WTC11 (cell line): ENCODE measurements around the gene RSPH9. TPM values are rescaled to one million over a fixed set of nuclear protein-coding genes. Genes with fewer than 3 reads are reported as not detected.

Experiments used
- ATF2 ChIP-seq: sonication (generic); formaldehyde crosslinking; IDR thresholded peaks from 2 replicates; pipeline ENCODE4 v1.8.1; 2022; ENCODE audit warnings: low read depth, missing genetic modification reagents, borderline replicate concordance
- ATF6 ChIP-seq: sonication (generic); formaldehyde crosslinking; IDR thresholded peaks from 2 replicates; pipeline ENCODE4 v1.8.1; 2023; ENCODE audit warnings: mild to moderate bottlenecking, missing genetic modification reagents
- CBFB ChIP-seq: sonication (generic); formaldehyde crosslinking; IDR thresholded peaks from 2 replicates; pipeline ENCODE4 v1.8.1; 2022; ENCODE audit warnings: mild to moderate bottlenecking, low read depth, missing genetic modification reagents
- CREB1 ChIP-seq: sonication (generic); formaldehyde crosslinking; IDR thresholded peaks from 2 replicates; pipeline ENCODE4 v1.8.0; 2023; ENCODE audit warnings: mild to moderate bottlenecking, missing genetic modification reagents
- CREM ChIP-seq: sonication (generic); formaldehyde crosslinking; IDR thresholded peaks from 2 replicates; pipeline ENCODE4 v1.8.1; 2022; ENCODE audit warnings: mild to moderate bottlenecking, missing genetic modification reagents, moderate library complexity
- E2F5 ChIP-seq: sonication (generic); formaldehyde crosslinking; IDR thresholded peaks from 2 replicates; pipeline ENCODE4 v1.8.1; 2022; ENCODE audit warnings: mild to moderate bottlenecking, moderate library complexity, missing genetic modification reagents
- ELF4 ChIP-seq: sonication (generic); formaldehyde crosslinking; IDR thresholded peaks from 2 replicates; pipeline ENCODE4 v1.8.1; 2022; ENCODE audit warnings: low read depth, mild to moderate bottlenecking, moderate library complexity, missing genetic modification reagents
- EMX1 ChIP-seq: fragments of 250-450 bp; sonication (Bioruptor Pico); IDR thresholded peaks from 2 replicates; pipeline ENCODE4 v1.8.0; 2021; ENCODE audit warnings: mild to moderate bottlenecking
- ESRRA ChIP-seq: sonication (generic); formaldehyde crosslinking; IDR thresholded peaks from 2 replicates; pipeline ENCODE4 v1.8.1; 2022; ENCODE audit warnings: mild to moderate bottlenecking, missing genetic modification reagents, borderline replicate concordance
- FOXJ3 ChIP-seq: sonication (generic); formaldehyde crosslinking; IDR thresholded peaks from 2 replicates; pipeline ENCODE4 v1.9.0; 2021; ENCODE audit warnings: missing genetic modification reagents, mild to moderate bottlenecking, borderline replicate concordance
- FOXP1 ChIP-seq: sonication (generic); formaldehyde crosslinking; IDR thresholded peaks from 2 replicates; pipeline ENCODE4 v1.8.0; 2022; ENCODE audit warnings: missing genetic modification reagents, mild to moderate bottlenecking, moderate library complexity, borderline replicate concordance
- GABPB1 ChIP-seq: sonication (generic); formaldehyde crosslinking; IDR thresholded peaks from 2 replicates; pipeline ENCODE4 v1.8.1; 2023; ENCODE audit warnings: mild to moderate bottlenecking, missing genetic modification reagents
- HMGXB4 ChIP-seq: sonication (generic); formaldehyde crosslinking; IDR thresholded peaks from 2 replicates; pipeline ENCODE4 v1.8.1; 2023; ENCODE audit warnings: mild to moderate bottlenecking, moderate library complexity, missing genetic modification reagents
- JUN ChIP-seq: sonication (generic); formaldehyde crosslinking; IDR thresholded peaks from 2 replicates; pipeline ENCODE4 v1.8.0; 2023; ENCODE audit warnings: mild to moderate bottlenecking, missing genetic modification reagents
- KAT7 ChIP-seq: sonication (generic); formaldehyde crosslinking; IDR thresholded peaks from 2 replicates; pipeline ENCODE4 v1.8.1; 2023; ENCODE audit warnings: missing genetic modification reagents, mild to moderate bottlenecking, borderline replicate concordance
- MAX ChIP-seq: sonication (generic); formaldehyde crosslinking; IDR thresholded peaks from 2 replicates; pipeline ENCODE4 v1.8.0; 2022; ENCODE audit warnings: mild to moderate bottlenecking, missing genetic modification reagents
- MXD4 ChIP-seq: fragments of 250-450 bp; sonication (Bioruptor Pico); IDR thresholded peaks from 2 replicates; pipeline ENCODE4 v1.8.0; 2021; ENCODE audit warnings: mild to moderate bottlenecking, moderate library complexity, borderline replicate concordance
- NFATC4 ChIP-seq: fragments of 250-450 bp; sonication (Bioruptor Pico); IDR thresholded peaks from 2 replicates; pipeline ENCODE4 v1.9.0; 2021; ENCODE audit warnings: mild to moderate bottlenecking
- NFYB ChIP-seq: sonication (generic); formaldehyde crosslinking; conservative IDR thresholded peaks from 2 replicates; pipeline ENCODE4 v1.8.0; 2022; ENCODE audit warnings: low read depth, missing genetic modification reagents
- OVOL2 ChIP-seq: fragments of 250-450 bp; sonication (Bioruptor Pico); IDR thresholded peaks from 2 replicates; pipeline ENCODE4 v1.9.0; 2021; ENCODE audit warnings: mild to moderate bottlenecking, borderline replicate concordance
- PRRX2 ChIP-seq: fragments of 250-450 bp; sonication (Bioruptor Pico); IDR thresholded peaks from 2 replicates; pipeline ENCODE4 v1.8.0; 2021; ENCODE audit warnings: mild to moderate bottlenecking
- SMAD4 ChIP-seq: sonication (generic); formaldehyde crosslinking; IDR thresholded peaks from 2 replicates; pipeline ENCODE4 v1.8.0; 2022; ENCODE audit warnings: mild to moderate bottlenecking, missing genetic modification reagents
- TCF7 ChIP-seq: sonication (generic); formaldehyde crosslinking; IDR thresholded peaks from 2 replicates; pipeline ENCODE4 v1.8.0; 2022; ENCODE audit warnings: mild to moderate bottlenecking, low read depth, missing genetic modification reagents, moderate library complexity
- ZNF219 ChIP-seq: sonication (generic); formaldehyde crosslinking; IDR thresholded peaks from 2 replicates; pipeline ENCODE4 v1.8.0; 2023; ENCODE audit warnings: missing genetic modification reagents, mild to moderate bottlenecking, borderline replicate concordance
- ZNF232 ChIP-seq: sonication (generic); formaldehyde crosslinking; IDR thresholded peaks from 2 replicates; pipeline ENCODE4 v1.8.0; 2022; ENCODE audit warnings: mild to moderate bottlenecking, missing genetic modification reagents
- ZNF317 ChIP-seq: sonication (generic); formaldehyde crosslinking; IDR thresholded peaks from 2 replicates; pipeline ENCODE4 v1.8.1; 2023; ENCODE audit warnings: low read depth, mild to moderate bottlenecking, moderate library complexity, missing genetic modification reagents, borderline replicate concordance
- total RNA-seq: library from RNA; stranded (reverse); gene quantifications from 3 replicates; pipeline ENCODE4 v1.2.3, GENCODE V29; 2021
- TF ChIP-seq, protein P1 (sequence below): fragments of 250-450 bp; sonication (Bioruptor Pico); IDR thresholded peaks from 2 replicates; pipeline ENCODE4 v1.9.0; 2021; ENCODE audit warnings: mild to moderate bottlenecking
- TF ChIP-seq, protein P2 (sequence below): fragments of 250-450 bp; sonication (Bioruptor Pico); IDR thresholded peaks from 2 replicates; pipeline ENCODE4 v1.9.0; 2021; ENCODE audit warnings: mild to moderate bottlenecking
- TF ChIP-seq, protein P3 (sequence below): sonication (generic); formaldehyde crosslinking; IDR thresholded peaks from 2 replicates; pipeline ENCODE4 v1.8.0; 2022; ENCODE audit warnings: mild to moderate bottlenecking, missing genetic modification reagents

The RSPH9 gene
- total RNA-seq, 1 experiment from 2014 or later = 0.35 TPM

GRCh38 chr6:43668151-43669028, 23.6 kb downstream of the RSPH9 start (continued):
- TF ChIP-seq ATF2 (CRISPR knock-in tag) = no peak
- no peak for TF ChIP-seq ZNF317 (CRISPR knock-in tag)
- no peak for TF ChIP-seq ESRRA (CRISPR knock-in tag)
- no peak for TF ChIP-seq GABPB1 (CRISPR knock-in tag)
- TF ChIP-seq JUN = no peak
- TF ChIP-seq PRRX2 = peak; percentile 85; the same call in 1 of the 2 replicates
- peak; percentile 65 for TF ChIP-seq EMX1
- TF ChIP-seq FOXP1 (CRISPR knock-in tag) = peak; percentile 70; the same call in 1 of the 2 replicates
- no peak for TF ChIP-seq CREB1 (CRISPR knock-in tag)
- no peak for TF ChIP-seq ZNF232 (CRISPR knock-in tag)
- TF ChIP-seq SMAD4 (CRISPR knock-in tag) = no peak
- no peak for TF ChIP-seq E2F5 (CRISPR knock-in tag)
- TF ChIP-seq ZNF219 (CRISPR knock-in tag) = no peak
- TF ChIP-seq TCF7 = no peak
- TF ChIP-seq, protein P1, sequence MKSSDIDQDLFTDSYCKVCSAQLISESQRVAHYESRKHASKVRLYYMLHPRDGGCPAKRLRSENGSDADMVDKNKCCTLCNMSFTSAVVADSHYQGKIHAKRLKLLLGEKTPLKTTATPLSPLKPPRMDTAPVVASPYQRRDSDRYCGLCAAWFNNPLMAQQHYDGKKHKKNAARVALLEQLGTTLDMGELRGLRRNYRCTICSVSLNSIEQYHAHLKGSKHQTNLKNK (CRISPR knock-in tag) = no peak
- TF ChIP-seq KAT7 (CRISPR knock-in tag) = no peak
- no peak for TF ChIP-seq FOXJ3 (CRISPR knock-in tag)
- no peak for TF ChIP-seq NFYB (CRISPR knock-in tag)
- no peak for TF ChIP-seq MAX (CRISPR knock-in tag)
- TF ChIP-seq ATF6 (CRISPR knock-in tag) = no peak
- peak; percentile 74; the same call in 1 of the 2 replicates for TF ChIP-seq NFATC4 (CRISPR knock-in tag)
- no peak for TF ChIP-seq ELF4 (CRISPR knock-in tag)
- TF ChIP-seq HMGXB4 (CRISPR knock-in tag) = no peak; the same call in 1 of the 2 replicates
- TF ChIP-seq OVOL2 (CRISPR knock-in tag) = no peak
- TF ChIP-seq MXD4 (CRISPR knock-in tag) = no peak
- TF ChIP-seq, protein P2, sequence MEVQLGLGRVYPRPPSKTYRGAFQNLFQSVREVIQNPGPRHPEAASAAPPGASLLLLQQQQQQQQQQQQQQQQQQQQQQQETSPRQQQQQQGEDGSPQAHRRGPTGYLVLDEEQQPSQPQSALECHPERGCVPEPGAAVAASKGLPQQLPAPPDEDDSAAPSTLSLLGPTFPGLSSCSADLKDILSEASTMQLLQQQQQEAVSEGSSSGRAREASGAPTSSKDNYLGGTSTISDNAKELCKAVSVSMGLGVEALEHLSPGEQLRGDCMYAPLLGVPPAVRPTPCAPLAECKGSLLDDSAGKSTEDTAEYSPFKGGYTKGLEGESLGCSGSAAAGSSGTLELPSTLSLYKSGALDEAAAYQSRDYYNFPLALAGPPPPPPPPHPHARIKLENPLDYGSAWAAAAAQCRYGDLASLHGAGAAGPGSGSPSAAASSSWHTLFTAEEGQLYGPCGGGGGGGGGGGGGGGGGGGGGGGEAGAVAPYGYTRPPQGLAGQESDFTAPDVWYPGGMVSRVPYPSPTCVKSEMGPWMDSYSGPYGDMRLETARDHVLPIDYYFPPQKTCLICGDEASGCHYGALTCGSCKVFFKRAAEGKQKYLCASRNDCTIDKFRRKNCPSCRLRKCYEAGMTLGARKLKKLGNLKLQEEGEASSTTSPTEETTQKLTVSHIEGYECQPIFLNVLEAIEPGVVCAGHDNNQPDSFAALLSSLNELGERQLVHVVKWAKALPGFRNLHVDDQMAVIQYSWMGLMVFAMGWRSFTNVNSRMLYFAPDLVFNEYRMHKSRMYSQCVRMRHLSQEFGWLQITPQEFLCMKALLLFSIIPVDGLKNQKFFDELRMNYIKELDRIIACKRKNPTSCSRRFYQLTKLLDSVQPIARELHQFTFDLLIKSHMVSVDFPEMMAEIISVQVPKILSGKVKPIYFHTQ (CRISPR knock-in tag) = no peak
- TF ChIP-seq CREM (CRISPR knock-in tag) = no peak
- TF ChIP-seq CBFB (CRISPR knock-in tag) = no peak
- TF ChIP-seq, protein P3, sequence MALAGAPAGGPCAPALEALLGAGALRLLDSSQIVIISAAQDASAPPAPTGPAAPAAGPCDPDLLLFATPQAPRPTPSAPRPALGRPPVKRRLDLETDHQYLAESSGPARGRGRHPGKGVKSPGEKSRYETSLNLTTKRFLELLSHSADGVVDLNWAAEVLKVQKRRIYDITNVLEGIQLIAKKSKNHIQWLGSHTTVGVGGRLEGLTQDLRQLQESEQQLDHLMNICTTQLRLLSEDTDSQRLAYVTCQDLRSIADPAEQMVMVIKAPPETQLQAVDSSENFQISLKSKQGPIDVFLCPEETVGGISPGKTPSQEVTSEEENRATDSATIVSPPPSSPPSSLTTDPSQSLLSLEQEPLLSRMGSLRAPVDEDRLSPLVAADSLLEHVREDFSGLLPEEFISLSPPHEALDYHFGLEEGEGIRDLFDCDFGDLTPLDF (CRISPR knock-in tag) = peak; percentile 61; the same call in 1 of the 2 replicates
